ENCODE results near the gene MYO18A. TPM values are rescaled to one million over a fixed set of nuclear protein-coding genes. Genes with fewer than 3 reads are reported as not detected.
"Not testable (repeated sequence)": the region's sequence is repeated elsewhere in the genome, so short reads cannot be mapped to it uniquely, and the experiment has no call there.

MYO18A gene
- total RNA-seq, 1 donor from 2014 or later = 30.0 TPM

DNA sequence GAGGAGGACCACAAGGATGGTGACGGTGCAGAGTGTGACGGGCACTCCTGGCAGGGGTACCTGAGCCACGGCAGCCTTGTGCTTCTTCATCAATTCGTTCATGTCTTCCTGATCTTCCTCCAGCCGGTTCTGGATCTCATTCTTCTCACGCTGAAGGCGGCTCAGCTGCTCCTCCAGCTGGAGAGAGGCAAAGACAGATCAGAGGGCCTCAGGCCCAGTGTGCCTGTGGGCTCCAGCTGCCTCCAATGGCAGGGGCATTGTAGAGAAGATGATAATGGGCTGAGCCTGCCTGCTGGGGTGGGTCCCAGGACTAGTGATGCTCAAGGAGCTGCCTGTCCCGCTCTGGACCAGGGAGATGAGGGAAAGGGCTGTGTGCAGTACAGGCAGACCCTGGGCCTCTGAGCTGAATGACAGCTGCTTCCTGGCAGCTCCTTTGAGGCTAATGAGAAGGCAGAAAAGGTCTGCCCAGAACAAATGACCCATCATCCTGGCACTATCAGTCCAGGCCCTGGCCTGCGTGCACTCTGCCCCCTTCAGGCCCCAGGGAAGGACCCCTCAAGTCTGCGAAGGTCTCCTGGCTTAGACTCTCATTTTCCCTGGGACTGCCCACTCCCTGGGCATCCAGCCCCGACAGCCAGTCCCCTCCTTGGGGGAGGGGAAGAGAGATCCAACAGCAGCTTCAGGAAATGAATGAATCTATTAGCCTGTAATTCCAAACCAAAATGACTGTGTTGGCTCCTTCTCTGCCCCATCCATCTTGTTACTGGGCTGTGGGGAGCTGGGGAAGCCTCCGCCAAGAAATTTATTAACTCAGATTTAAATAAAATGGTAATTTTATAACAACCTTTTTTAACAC, 89.2 kb downstream of the MYO18A start:
- Mint-ChIP-seq H3K4me3 (ENCODE audit: unreplicated experiment) (no peak overlapping the region), H3K9me3 (ENCODE audit: low read depth) (no peaks in the 10 kb centered on the region), H3K27ac (ENCODE audit: unreplicated experiment) (no peak overlapping the region), H3K4me1 (ENCODE audit: low read depth) (no peaks in the 10 kb centered on the region), H3K36me3 (ENCODE audit: low read depth) (peaks cover 36% of the 10 kb centered on the region), H3K27me3 (ENCODE audit: low read depth) (no peaks in the 10 kb centered on the region)
- no peak for DNase-seq (ENCODE audit: low spot score)
- TF ChIP-seq, protein P1, sequence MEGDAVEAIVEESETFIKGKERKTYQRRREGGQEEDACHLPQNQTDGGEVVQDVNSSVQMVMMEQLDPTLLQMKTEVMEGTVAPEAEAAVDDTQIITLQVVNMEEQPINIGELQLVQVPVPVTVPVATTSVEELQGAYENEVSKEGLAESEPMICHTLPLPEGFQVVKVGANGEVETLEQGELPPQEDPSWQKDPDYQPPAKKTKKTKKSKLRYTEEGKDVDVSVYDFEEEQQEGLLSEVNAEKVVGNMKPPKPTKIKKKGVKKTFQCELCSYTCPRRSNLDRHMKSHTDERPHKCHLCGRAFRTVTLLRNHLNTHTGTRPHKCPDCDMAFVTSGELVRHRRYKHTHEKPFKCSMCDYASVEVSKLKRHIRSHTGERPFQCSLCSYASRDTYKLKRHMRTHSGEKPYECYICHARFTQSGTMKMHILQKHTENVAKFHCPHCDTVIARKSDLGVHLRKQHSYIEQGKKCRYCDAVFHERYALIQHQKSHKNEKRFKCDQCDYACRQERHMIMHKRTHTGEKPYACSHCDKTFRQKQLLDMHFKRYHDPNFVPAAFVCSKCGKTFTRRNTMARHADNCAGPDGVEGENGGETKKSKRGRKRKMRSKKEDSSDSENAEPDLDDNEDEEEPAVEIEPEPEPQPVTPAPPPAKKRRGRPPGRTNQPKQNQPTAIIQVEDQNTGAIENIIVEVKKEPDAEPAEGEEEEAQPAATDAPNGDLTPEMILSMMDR (IDR thresholded peaks at IDR 0.05) = no peak

DNA sequence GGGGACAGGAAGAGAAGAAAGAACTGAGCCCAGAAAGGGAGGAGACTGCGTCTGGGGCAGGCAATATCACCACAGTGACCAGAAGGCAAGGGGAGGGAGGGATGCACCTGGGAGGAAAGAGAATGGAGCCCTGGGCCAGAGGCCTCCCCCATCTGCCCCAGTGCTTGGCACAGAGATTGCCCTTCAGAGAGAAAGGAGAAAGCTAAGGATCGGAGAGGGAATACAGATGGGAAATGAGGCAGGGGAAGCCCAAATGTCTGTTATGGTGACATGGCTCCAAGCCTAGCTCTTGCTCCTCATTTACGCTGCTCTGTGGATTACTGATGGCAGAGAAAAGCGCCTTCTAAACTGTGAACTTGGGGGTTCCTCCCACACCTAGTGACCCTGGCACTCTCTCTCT, 90.1 kb downstream of the MYO18A start:
- peaks cover 35% of the 10 kb centered on the region for H3K36me3 Mint-ChIP-seq (ENCODE audit: low read depth)
- no peak overlapping the region for H3K27ac Mint-ChIP-seq (ENCODE audit: unreplicated experiment)
- DNase-seq (ENCODE audit: low spot score) = no peak
- H3K27me3 Mint-ChIP-seq (ENCODE audit: low read depth) = no peaks in the 10 kb centered on the region
- H3K4me1 Mint-ChIP-seq (ENCODE audit: low read depth) = peaks cover 4% of the 10 kb centered on the region
- H3K4me3 Mint-ChIP-seq (ENCODE audit: unreplicated experiment) = no peak overlapping the region
- TF ChIP-seq, protein P1 (IDR thresholded peaks at IDR 0.05) = no peak
- no peaks in the 10 kb centered on the region for H3K9me3 Mint-ChIP-seq (ENCODE audit: low read depth)

DNA sequence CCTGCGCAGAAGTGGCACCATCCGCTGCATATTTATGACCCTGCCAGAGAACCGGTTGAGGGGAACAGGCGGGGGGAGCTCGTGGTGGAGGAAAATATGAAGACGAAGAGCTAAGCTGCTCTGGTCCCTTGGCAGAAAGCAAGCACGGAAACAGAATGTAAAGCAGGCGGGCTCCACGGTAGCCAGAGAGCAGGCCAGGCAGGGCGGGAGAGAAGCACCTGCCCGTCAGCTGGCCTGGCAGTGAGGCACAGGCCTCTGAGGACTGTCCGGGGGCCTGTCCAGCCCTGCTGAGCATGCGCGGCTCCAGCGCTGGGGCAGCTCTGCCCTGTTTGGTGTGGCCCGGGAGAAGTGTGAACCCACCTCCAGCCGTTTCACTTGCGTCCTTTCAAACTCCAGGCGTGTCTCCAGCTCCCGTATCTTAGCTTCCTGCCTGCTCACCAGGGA, 90.6 kb downstream of the MYO18A start:
- Mint-ChIP-seq H3K4me1 (ENCODE audit: low read depth) (peaks cover 9% of the 10 kb centered on the region), H3K9me3 (ENCODE audit: low read depth) (no peaks in the 10 kb centered on the region), H3K36me3 (ENCODE audit: low read depth) (peaks cover 35% of the 10 kb centered on the region), H3K27me3 (ENCODE audit: low read depth) (no peaks in the 10 kb centered on the region), H3K27ac (ENCODE audit: unreplicated experiment) (no peak overlapping the region), H3K4me3 (ENCODE audit: unreplicated experiment) (no peak overlapping the region)
- TF ChIP-seq, protein P1 (IDR thresholded peaks at IDR 0.05) = no peak
- no peak for DNase-seq (ENCODE audit: low spot score)

DNA sequence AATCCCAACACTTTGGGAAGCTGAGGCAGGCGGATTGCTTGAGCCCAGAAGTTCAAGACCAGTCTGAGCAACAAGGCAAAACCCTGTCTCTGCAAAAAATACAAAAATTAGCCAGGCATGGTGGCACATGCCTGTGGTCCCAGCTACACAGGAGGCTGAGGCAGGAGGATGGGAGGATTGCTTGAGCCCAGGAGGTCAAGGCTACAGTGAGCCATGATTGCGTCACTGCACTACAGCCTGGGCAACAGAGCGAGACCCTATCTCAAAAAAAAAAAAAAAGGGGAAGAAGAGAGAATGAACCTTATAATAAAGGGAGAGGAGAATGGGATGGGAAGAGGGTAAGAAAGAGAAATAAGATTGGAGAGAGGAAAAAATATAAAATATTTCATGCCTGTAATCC, 91.4 kb downstream of the MYO18A start:
- H3K27me3 Mint-ChIP-seq (ENCODE audit: low read depth); H3K27ac Mint-ChIP-seq (ENCODE audit: unreplicated experiment): not testable (repeated sequence)
- H3K36me3 Mint-ChIP-seq (ENCODE audit: low read depth) = peaks cover 32% of the 10 kb centered on the region

DNA sequence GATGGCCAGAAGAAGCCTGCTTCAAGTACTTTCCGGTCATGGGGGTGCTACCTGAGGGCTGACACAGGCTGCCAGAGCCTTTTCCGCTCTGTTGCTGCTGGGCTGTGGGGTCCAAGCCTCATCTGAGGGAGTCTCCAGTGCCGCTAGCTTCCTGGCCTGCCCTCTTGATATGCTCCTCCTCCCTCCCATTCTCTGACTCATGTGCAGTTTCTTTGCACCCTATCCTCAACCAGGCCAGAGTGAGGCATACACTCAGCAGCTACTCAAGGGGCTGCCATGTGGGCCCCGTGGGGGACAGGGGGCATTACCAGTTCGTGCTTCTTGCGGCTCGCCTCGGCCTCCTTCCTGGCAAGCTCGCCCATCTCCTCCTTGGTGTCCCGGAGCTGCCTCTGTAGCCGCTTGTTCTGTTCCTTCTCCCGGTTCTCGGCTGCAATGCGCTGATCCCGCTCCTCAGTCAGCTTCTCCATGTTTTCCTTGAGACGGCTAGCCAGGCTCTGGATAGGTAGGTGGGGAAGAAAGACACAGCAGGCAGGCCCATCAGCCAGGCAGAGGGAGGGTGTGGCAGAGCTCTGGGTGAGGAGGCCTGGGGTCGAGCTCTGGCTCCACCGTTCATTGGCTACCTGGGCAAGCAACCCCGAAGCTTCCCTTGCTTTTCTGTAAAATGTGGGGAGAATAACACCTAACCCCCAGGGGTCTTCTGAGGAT, 93.4 kb downstream of the MYO18A start:
- DNase-seq (ENCODE audit: low spot score) = no peak
- Mint-ChIP-seq H3K36me3 (ENCODE audit: low read depth) (peaks cover 27% of the 10 kb centered on the region), H3K27me3 (ENCODE audit: low read depth) (no peaks in the 10 kb centered on the region), H3K27ac (ENCODE audit: unreplicated experiment) (no peak overlapping the region), H3K9me3 (ENCODE audit: low read depth) (no peaks in the 10 kb centered on the region), H3K4me1 (ENCODE audit: low read depth) (peaks cover 13% of the 10 kb centered on the region), H3K4me3 (ENCODE audit: unreplicated experiment) (no peak overlapping the region)
- TF ChIP-seq, protein P1 (IDR thresholded peaks at IDR 0.05) = no peak

More for the DNA sequence above, 91.4 kb downstream of the MYO18A start:
- not testable (repeated sequence) for DNase-seq (ENCODE audit: low spot score); H3K4me3 Mint-ChIP-seq (ENCODE audit: unreplicated experiment); H3K9me3 Mint-ChIP-seq (ENCODE audit: low read depth)
- peaks cover 13% of the 10 kb centered on the region for H3K4me1 Mint-ChIP-seq (ENCODE audit: low read depth)

All from chondrocyte (in vitro differentiated cells).